ENCODE results near the gene AIFM2. TPM values are rescaled to one million over a fixed set of nuclear protein-coding genes. Genes with fewer than 3 reads are reported as not detected.
"Not testable (repeated sequence)": the region's sequence is repeated elsewhere in the genome, so short reads cannot be mapped to it uniquely, and the experiment has no call there.

The AIFM2 gene
- total RNA-seq = 9.5 and 11.6 TPM in 2 replicates

DNA sequence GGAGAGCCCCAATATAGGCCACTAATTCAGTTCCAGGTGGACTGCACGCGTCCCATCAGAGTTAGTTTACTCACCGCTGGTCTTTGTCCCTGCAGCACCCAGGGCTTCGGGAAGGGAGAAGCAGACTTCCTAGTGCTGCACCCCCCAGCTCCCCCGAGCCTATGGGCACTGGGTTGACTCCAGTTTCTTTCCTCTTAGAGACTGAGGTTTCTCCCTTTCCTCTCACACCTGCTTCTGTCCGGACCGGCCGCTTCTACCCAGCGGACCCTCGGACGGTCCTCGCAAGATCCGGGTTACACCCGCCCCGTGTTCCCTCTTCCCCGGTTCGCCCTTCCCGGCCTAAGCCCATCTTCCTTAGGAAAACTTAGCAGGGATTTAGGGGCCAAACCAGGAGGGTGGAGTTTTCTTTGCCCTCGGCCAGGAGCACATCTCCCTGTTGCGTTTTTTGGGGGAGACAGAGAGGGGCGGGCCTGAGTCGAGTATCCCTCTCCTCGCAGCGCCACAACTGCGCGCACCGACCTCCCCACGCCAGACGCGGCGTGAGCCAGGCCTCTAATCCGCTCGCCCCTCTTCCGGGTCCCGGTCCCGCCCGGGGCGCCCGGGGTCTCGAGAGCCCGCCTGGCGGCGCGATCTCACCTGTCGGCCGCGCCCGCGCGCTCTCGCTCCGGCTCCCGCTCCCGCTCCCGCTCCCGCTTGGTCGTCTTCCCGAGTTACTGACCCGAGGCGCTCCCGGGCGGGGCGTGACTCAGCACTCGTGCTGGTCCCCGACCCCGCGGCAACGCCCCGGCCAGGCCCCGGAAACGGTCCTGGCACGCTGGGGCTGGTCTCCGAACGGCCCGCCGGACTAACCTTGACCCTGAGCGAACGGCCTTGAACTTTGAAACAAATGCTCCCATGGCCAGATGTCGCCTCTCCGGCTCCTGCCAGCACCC lies at the start of gene AIFM2:
TSS of gene AIFM2 (minus strand) at position 728 of the 932 bp plus-strand sequence. CDS start 8,741 bp downstream, outside the sequence.
- peaks cover 9% of the 10 kb centered on the region for H3K36me3 Mint-ChIP-seq (ENCODE audit: low read depth)
- H3K4me1 Mint-ChIP-seq (ENCODE audit: low read depth) = peaks cover 19% of the 10 kb centered on the region
- DNase-seq (ENCODE audit: low spot score) = no peak
- H3K4me3 Mint-ChIP-seq (ENCODE audit: low read depth) = peak within 1 kb of the TSS; percentile 82
- peaks cover 4% of the 10 kb centered on the region for H3K27me3 Mint-ChIP-seq (ENCODE audit: low read depth)
- intact Hi-C loops (cut with micrococcal nuclease) = no loop called here
- peak within 1 kb of the TSS; percentile 61 for H3K27ac Mint-ChIP-seq
- no peaks in the 10 kb centered on the region for H3K9me3 Mint-ChIP-seq

DNA sequence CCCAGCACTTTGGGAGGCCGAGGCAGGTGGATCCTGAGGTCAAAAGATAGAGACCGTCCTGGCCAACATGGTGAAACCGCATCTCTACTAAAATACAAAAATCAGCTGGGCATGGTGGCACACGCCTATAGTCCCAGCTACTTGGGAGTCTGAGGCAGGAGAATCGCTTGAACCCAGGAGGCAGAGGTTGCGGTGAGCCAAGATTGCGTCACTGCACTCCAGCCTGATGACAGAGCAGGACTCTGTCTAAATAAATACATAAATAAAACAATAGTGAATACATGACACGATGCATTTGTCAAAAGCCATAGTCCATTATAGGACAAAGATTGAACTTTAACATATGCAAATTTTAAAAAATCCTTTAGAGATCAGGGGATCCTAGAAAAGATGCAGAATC lies 46.6 kb upstream of the AIFM2 start:
- H3K4me3 Mint-ChIP-seq (ENCODE audit: low read depth); H3K9me3 Mint-ChIP-seq; H3K27ac Mint-ChIP-seq; H3K36me3 Mint-ChIP-seq (ENCODE audit: low read depth); DNase-seq (ENCODE audit: low spot score); H3K4me1 Mint-ChIP-seq (ENCODE audit: low read depth); intact Hi-C loops (cut with micrococcal nuclease): not testable (repeated sequence)
- peaks cover 29% of the 10 kb centered on the region for H3K27me3 Mint-ChIP-seq (ENCODE audit: low read depth)

DNA sequence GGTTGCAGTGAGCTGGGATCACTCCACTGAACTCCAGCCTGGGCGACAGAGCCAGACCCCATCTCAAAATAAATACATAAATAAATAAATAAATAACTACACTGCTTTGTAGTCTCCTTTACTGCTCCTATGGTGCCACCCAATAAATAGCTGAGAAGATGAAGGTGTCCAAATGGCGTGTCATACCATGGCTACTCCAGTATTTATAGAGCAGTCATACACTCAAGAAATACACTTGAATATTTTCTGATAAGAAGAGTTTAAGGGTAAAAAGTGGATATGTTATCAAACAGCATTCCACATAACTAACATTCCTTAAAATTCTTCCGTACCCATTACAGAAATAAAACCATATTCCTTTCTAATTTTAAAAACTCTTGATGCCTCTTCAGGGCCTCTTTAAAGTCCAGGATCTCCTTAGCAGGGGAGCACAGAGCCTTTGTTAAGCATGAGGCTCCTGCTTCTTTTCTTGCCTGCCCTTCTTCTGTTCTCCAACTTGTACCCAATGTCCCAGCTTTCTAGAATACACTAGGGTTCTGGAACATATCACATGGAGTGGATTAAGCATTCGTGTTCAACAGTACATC lies 45.6 kb upstream of the AIFM2 start:
- Mint-ChIP-seq H3K27me3 (ENCODE audit: low read depth) (peaks cover 24% of the 10 kb centered on the region), H3K36me3 (ENCODE audit: low read depth) (no peaks in the 10 kb centered on the region), H3K4me3 (ENCODE audit: low read depth) (no peak overlapping the region), H3K27ac (no peak overlapping the region), H3K4me1 (ENCODE audit: low read depth) (peaks cover 13% of the 10 kb centered on the region), H3K9me3 (peaks cover 10% of the 10 kb centered on the region)
- intact Hi-C loops (cut with micrococcal nuclease) = no loop called here
- no peak for DNase-seq (ENCODE audit: low spot score)

DNA sequence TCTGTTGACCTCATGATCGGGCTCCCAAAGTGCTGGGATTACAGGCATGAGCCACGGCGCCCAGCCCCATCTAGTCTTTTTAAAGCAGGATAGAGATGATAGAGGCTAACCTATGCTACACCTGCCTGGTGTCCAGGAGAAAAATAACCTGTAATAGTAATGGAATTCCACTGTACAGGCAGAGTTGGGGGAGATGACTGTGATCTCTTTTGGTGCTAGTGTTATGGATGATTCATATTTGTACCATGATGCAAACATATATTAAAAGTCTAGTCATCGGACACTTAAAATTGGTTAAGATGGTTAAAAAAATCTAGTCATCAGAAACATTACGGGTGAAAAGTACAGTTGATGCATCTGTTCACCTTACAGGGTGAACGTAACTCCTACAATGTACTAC lies 43.8 kb upstream of the AIFM2 start:
- peaks cover 17% of the 10 kb centered on the region for H3K27me3 Mint-ChIP-seq (ENCODE audit: low read depth)
- H3K9me3 Mint-ChIP-seq = peaks cover 10% of the 10 kb centered on the region
- H3K36me3 Mint-ChIP-seq (ENCODE audit: low read depth) = no peaks in the 10 kb centered on the region
- intact Hi-C loops (cut with micrococcal nuclease) = no loop called here
- H3K4me1 Mint-ChIP-seq (ENCODE audit: low read depth) = peaks cover 16% of the 10 kb centered on the region
- no peak for DNase-seq (ENCODE audit: low spot score)
- no peak overlapping the region for H3K27ac Mint-ChIP-seq
- no peak overlapping the region for H3K4me3 Mint-ChIP-seq (ENCODE audit: low read depth)

DNA sequence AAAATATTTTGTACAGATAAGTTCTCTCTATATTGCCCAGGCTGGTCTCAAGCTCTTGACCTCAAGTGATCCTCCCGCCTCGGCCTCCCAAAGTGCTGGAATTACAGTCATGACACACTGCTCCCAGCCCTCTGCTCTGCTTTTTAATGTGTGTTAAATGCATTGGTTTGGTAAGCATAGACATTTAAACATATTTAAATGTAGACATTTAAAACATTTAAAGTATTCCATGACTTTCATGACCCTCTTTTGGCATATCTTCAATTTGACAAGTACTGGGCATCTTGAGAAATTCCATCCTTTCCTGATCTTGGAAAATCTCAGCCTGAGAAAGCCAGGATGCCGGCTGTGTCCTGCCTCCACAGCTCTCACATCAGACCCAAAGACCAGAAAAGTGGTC lies 42.9 kb upstream of the AIFM2 start:
- H3K9me3 Mint-ChIP-seq = peaks cover 9% of the 10 kb centered on the region
- intact Hi-C loops (cut with micrococcal nuclease) = no loop called here
- peaks cover 9% of the 10 kb centered on the region for H3K27me3 Mint-ChIP-seq (ENCODE audit: low read depth)
- DNase-seq (ENCODE audit: low spot score) = no peak
- H3K27ac Mint-ChIP-seq = no peak overlapping the region
- peaks cover 3% of the 10 kb centered on the region for H3K36me3 Mint-ChIP-seq (ENCODE audit: low read depth)
- peaks cover 22% of the 10 kb centered on the region for H3K4me1 Mint-ChIP-seq (ENCODE audit: low read depth)
- H3K4me3 Mint-ChIP-seq (ENCODE audit: low read depth) = no peak overlapping the region

DNA sequence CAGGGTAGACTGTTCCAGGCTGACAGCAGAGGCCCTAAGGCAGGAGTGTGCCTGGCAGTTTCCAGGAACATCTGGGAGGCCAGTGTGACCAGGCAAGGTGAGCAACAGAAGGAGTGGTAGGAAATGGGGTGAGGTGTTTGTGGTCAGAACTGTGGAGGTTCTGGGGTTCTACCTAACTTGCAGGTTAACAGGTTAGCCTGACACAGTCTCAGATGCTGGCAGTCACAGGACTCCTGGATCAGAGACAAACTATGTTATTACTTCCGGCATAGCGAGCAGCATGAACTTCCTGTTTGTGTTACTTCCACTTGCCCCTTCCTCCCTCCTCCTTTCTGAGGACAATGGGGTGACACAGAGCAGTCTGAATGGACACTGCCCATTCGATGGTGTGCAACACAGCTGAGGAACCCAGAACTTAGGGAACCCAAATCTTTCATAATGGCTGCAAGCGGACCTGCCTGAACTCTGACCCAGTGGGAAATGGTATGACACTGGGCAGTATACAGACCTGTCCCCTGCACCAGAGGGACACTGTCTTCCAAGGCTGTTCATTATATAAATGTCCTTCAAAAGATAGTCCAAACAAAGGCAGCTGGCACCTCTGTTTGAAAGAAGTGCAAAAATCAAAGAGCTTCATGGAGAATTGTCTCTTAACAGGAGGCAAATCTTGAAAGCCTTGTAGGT lies 41.6 kb upstream of the AIFM2 start:
- H3K36me3 Mint-ChIP-seq (ENCODE audit: low read depth) = peaks cover 7% of the 10 kb centered on the region
- H3K27me3 Mint-ChIP-seq (ENCODE audit: low read depth) = peaks cover 2% of the 10 kb centered on the region
- intact Hi-C loops (cut with micrococcal nuclease) = no loop called here
- H3K4me3 Mint-ChIP-seq (ENCODE audit: low read depth) = no peak overlapping the region
- peaks cover 25% of the 10 kb centered on the region for H3K4me1 Mint-ChIP-seq (ENCODE audit: low read depth)
- peak overlapping the region; percentile 84 for H3K27ac Mint-ChIP-seq
- no peak for DNase-seq (ENCODE audit: low spot score)
- H3K9me3 Mint-ChIP-seq = no peaks in the 10 kb centered on the region

DNA sequence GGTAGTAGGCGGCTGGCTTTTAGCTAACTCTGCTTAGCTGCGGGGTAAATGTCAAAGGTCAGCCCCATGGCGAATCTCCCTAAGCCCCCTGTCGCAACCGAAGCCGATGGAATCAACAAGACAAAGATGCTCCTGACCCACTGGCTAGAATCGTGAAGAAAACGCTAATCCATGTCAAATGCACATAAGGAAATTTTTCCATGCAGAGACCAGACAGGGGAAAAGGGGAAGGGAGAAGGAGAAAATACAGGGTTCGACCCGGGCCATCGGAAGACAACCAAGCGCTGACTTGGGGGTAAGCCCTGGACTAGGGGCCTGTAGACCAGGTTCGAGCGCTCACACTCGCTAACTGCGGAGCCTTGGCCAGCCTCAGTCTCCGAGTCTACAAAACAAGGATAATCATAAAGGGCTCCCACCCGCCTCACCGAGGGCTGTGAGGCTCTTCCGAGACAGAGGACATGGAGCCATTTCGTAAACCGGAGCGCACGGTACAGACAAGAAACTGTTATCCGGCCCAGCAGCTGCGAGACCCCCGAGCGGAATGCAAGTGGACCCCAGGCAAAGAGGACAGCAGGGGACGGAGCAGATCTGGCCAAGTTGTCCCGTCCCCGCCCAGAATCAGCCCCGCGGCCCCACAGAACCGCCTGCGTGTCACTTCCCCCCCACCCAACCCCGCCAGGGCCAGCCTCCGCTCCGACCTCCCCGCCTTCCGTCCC lies 37.2 kb upstream of the AIFM2 start:
- H3K9me3 Mint-ChIP-seq = no peaks in the 10 kb centered on the region
- no peak for DNase-seq (ENCODE audit: low spot score)
- H3K4me1 Mint-ChIP-seq (ENCODE audit: low read depth) = peaks cover 48% of the 10 kb centered on the region
- H3K27ac Mint-ChIP-seq = peak overlapping the region; percentile 94
- intact Hi-C loops (cut with micrococcal nuclease) = loop anchor here (1.0 to 2.0 kb wide), 4 partner anchors 8 to 235 kb away; partner anchors contain the start of genes EIF4EBP2, PPA1 and TYSND1
- H3K27me3 Mint-ChIP-seq (ENCODE audit: low read depth) = no peaks in the 10 kb centered on the region
- peaks cover 43% of the 10 kb centered on the region for H3K36me3 Mint-ChIP-seq (ENCODE audit: low read depth)
- H3K4me3 Mint-ChIP-seq (ENCODE audit: low read depth) = peak overlapping the region; percentile 89

DNA sequence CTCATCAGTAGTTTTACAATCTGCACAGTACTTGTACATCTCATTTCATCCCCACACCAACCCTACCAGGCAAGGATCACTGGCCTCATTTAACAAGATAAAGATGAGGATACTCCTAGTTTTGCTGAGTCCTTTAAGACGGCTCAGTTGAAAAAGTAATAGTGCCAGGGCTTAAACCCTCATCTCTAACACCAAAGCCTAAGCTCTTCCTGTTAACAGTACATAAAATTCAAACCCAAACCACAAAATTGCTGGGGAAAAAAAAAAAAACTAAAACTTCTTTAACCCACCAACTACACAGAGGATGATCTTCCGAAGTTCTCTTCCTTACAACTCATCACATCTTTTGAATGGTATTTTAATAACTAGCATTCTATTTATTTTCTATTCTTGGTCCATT lies 36.4 kb upstream of the AIFM2 start:
- DNase-seq (ENCODE audit: low spot score) = no peak
- peaks cover 49% of the 10 kb centered on the region for H3K36me3 Mint-ChIP-seq (ENCODE audit: low read depth)
- intact Hi-C loops (cut with micrococcal nuclease) = no loop called here
- H3K9me3 Mint-ChIP-seq = no peaks in the 10 kb centered on the region
- peak overlapping the region; percentile 94 for H3K27ac Mint-ChIP-seq
- H3K27me3 Mint-ChIP-seq (ENCODE audit: low read depth) = no peaks in the 10 kb centered on the region
- H3K4me1 Mint-ChIP-seq (ENCODE audit: low read depth) = peaks cover 49% of the 10 kb centered on the region
- H3K4me3 Mint-ChIP-seq (ENCODE audit: low read depth) = peak overlapping the region; percentile 89

DNA sequence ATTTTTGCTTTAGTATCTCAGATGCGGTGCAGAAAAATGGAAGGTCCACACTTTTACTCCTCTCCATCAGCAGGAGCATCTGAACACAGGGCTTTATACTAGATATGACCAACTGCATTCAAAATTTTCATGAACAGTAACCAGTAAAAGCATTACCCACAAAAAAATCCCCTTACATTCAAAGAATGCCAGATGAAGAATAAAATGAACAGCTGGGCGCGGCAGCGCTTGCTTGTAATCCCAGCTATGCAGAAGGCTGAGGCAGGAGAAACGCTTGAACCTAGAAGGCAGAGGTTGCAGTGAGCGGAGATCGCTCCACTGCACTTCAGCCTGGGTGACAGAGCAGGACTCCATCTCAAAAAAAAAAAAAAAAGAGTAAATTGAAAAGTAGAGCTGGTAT lies 34.6 kb upstream of the AIFM2 start:
- no peak for DNase-seq (ENCODE audit: low spot score)
- no peaks in the 10 kb centered on the region for H3K9me3 Mint-ChIP-seq
- H3K36me3 Mint-ChIP-seq (ENCODE audit: low read depth) = peaks cover 62% of the 10 kb centered on the region
- intact Hi-C loops (cut with micrococcal nuclease) = no loop called here
- H3K27ac Mint-ChIP-seq = peak overlapping the region; percentile 40
- H3K27me3 Mint-ChIP-seq (ENCODE audit: low read depth) = no peaks in the 10 kb centered on the region
- peak overlapping the region; percentile 39 for H3K4me3 Mint-ChIP-seq (ENCODE audit: low read depth)
- H3K4me1 Mint-ChIP-seq (ENCODE audit: low read depth) = peaks cover 58% of the 10 kb centered on the region

DNA sequence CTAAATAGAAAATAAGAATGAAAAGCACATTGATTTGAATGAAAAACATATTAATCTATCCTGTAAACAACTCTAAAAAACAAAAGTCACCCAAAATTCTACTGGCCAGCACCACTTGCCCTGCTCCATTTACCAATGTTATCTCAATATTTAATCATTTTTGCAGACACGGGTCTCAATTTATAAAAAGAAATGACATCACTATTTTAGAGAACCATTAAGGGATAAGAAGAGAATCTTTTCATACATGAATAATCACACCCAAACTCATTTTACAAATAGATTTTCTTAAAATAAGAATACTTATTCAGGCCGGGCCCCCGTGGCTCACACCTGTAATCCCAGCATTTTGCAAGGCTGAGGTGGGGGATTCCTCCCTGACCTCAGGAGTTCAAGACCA lies 33.8 kb upstream of the AIFM2 start:
- Mint-ChIP-seq H3K4me1 (ENCODE audit: low read depth) (peaks cover 65% of the 10 kb centered on the region), H3K27ac (no peak overlapping the region), H3K4me3 (ENCODE audit: low read depth) (no peak overlapping the region), H3K9me3 (no peaks in the 10 kb centered on the region), H3K36me3 (ENCODE audit: low read depth) (peaks cover 71% of the 10 kb centered on the region), H3K27me3 (ENCODE audit: low read depth) (no peaks in the 10 kb centered on the region)
- DNase-seq (ENCODE audit: low spot score) = no peak
- intact Hi-C loops (cut with micrococcal nuclease) = no loop called here

DNA sequence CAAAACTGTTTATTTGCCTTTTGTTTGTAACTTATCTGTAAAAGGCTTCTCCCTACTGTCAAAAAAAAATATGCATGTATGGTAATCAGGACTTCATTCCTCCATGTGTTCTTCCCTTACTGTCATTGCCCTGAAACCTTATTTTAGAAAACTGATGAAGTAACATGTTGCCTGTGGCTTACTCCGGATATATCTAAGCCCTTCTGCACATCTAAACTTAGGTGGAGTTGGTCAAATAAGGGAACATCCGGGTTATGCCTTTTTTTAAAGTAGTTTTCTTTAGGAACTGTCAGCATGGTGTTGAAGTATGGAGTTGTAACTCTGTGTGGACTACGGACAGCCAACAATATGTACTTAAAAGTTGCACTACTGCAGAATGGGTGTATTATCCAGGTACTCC lies 31.5 kb upstream of the AIFM2 start:
- Mint-ChIP-seq H3K27me3 (ENCODE audit: low read depth) (no peaks in the 10 kb centered on the region), H3K27ac (no peak overlapping the region), H3K9me3 (no peaks in the 10 kb centered on the region), H3K4me3 (ENCODE audit: low read depth) (no peak overlapping the region), H3K4me1 (ENCODE audit: low read depth) (peaks cover 68% of the 10 kb centered on the region), H3K36me3 (ENCODE audit: low read depth) (peaks cover 84% of the 10 kb centered on the region)
- intact Hi-C loops (cut with micrococcal nuclease) = loop anchor here (5.0 kb wide), 2 partner anchors 33 to 108 kb away; no protein-coding TSS in a partner anchor
- no peak for DNase-seq (ENCODE audit: low spot score)

DNA sequence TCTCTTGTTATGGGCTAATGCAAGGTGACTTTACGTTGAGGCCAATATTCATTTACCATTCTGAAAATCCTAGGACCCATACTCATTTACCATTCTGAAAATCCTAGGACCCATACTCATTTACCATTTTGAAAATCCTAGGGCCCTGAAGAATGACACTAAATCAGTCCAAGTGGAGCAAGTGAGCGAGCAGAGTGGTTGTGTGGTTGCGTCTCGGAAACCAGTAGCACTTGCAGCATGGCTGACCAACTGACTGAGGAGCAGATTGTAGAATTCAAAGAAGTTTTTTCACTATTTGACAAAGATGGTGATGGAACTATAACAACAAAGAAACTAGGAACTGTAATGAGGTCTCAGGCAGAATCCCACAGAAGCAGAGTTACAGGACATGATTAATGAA lies 30.8 kb upstream of the AIFM2 start:
- no peak for DNase-seq (ENCODE audit: low spot score)
- H3K27ac Mint-ChIP-seq = peak overlapping the region; percentile 88

More for the DNA sequence above, 30.8 kb upstream of the AIFM2 start:
- intact Hi-C loops (cut with micrococcal nuclease) = loop anchor here (2.0 to 5.0 kb wide), 3 partner anchors 34 to 109 kb away; partner anchors contain the start of gene PPA1
- H3K9me3 Mint-ChIP-seq = no peaks in the 10 kb centered on the region
- no peaks in the 10 kb centered on the region for H3K27me3 Mint-ChIP-seq (ENCODE audit: low read depth)
- peak overlapping the region; percentile 63 for H3K4me3 Mint-ChIP-seq (ENCODE audit: low read depth)
- H3K4me1 Mint-ChIP-seq (ENCODE audit: low read depth) = peaks cover 61% of the 10 kb centered on the region
- H3K36me3 Mint-ChIP-seq (ENCODE audit: low read depth) = peaks cover 83% of the 10 kb centered on the region

Data from activated T-helper 2 cell treated with anti-CD3 and anti-CD28 coated beads, Interferon-gamma antibody, Interleukin-2, Interleukin-4, amounts not matched to agents 10 μg/mL and 5 μg/mL and 100 μg/mL, durations not matched to agents 14 hours and 24 hours and 36 hours (primary cell).